GM23248 (cell line): ENCODE results near the gene SLC37A1.

Experiments used
- EZH2 ChIP-seq: fragments of 200-600 bp; sonication (generic); IDR thresholded peaks from 2 replicates; pipeline ENCODE4 v1.6.1; 2018; ENCODE audit warnings: antibody characterized with exemption, mild to moderate bottlenecking; ENCODE audit not compliant: insufficient read depth, poor library complexity, severe bottlenecking
- EZH2phosphoT487 ChIP-seq: fragments of 200-600 bp; sonication (generic); IDR thresholded peaks from 2 replicates; pipeline ENCODE4 v1.6.1; 2018; ENCODE audit warnings: antibody characterized with exemption, moderate library complexity, mild to moderate bottlenecking, low read depth; ENCODE audit not compliant: insufficient read depth

GRCh38 chr21:42621166-42621818 is 107.6 kb downstream of the SLC37A1 start:
- TF ChIP-seq EZH2phosphoT487 = no peak
- TF ChIP-seq EZH2 = no peak
